OCI-LY7 (cell line): Measurements from ENCODE around the gene BCAS4.

Experiments used
- EZH2phosphoT487 ChIP-seq: fragments of 200-600 bp; sonication (generic); IDR thresholded peaks from 2 replicates; pipeline ENCODE4 v1.6.1; 2018; ENCODE audit warnings: low read depth, borderline replicate concordance, mild to moderate bottlenecking, mixed run types, antibody characterized with exemption, low read length, moderate library complexity, mixed read lengths
- TF ChIP-seq, protein P1 (sequence below): fragments of 200-600 bp; sonication (generic); conservative IDR thresholded peaks from 2 replicates; pipeline ENCODE4 v1.5.1; 2014; ENCODE audit warnings: mild to moderate bottlenecking, antibody characterized with exemption, low read length, moderate library complexity, mixed read lengths

- TF ChIP-seq, protein P1, sequence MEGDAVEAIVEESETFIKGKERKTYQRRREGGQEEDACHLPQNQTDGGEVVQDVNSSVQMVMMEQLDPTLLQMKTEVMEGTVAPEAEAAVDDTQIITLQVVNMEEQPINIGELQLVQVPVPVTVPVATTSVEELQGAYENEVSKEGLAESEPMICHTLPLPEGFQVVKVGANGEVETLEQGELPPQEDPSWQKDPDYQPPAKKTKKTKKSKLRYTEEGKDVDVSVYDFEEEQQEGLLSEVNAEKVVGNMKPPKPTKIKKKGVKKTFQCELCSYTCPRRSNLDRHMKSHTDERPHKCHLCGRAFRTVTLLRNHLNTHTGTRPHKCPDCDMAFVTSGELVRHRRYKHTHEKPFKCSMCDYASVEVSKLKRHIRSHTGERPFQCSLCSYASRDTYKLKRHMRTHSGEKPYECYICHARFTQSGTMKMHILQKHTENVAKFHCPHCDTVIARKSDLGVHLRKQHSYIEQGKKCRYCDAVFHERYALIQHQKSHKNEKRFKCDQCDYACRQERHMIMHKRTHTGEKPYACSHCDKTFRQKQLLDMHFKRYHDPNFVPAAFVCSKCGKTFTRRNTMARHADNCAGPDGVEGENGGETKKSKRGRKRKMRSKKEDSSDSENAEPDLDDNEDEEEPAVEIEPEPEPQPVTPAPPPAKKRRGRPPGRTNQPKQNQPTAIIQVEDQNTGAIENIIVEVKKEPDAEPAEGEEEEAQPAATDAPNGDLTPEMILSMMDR, result no peak
- no peak for TF ChIP-seq EZH2phosphoT487
These were observed 29.2 kb upstream of the BCAS4 start for GRCh38 chr20:50765674-50766073.
